HG02623 (cell line): ENCODE measurements around the gene ACOXL.

ENCODE experiments used
- ATAC-seq: cut with Tn5 transposase; IDR thresholded peaks from one replicate; pipeline ENCODE4 v1.9.1; 2021; ENCODE audit warnings: moderate library complexity; ENCODE audit not compliant: unreplicated experiment

The ACOXL gene

DNA sequence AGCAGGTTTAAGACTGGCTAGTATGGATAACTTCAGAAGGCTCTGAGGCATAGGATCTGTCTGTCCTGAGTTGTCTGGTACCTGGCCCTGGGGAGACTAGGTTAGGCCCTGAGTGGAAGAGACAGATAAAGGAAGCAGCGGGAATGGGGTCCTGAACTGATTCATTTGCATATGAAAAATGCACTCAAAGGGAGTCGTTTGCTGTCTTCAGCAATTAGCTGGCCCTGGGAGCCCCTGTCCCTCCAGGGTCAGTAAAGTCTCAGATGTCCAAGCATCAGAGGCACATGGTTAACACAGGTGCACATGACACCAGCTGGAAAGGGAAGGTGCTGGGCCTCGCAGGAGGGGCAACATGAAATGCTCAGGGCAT, 172.4 kb downstream of the ACOXL start:
- no peak for ATAC-seq

DNA sequence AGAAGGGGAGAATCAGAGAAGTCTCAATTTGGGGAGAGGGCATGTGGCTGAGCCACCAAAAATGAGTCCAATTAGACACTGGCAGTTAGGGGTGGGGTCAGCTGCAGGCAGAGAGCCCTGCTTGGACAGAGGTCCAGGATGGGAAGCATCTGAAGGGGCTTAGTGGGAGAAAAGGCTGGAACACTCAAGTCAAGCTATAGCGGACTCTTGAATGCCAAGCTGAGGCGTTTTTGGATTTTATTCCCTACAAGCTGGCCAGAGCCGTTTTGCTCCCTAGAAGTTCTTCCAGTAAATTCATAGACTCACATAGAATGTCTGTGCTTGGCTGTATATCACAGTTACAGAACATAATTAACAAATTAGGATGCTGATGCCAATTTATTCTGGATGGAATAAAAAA, 172.8 kb downstream of the ACOXL start:
- no peak for ATAC-seq

DNA sequence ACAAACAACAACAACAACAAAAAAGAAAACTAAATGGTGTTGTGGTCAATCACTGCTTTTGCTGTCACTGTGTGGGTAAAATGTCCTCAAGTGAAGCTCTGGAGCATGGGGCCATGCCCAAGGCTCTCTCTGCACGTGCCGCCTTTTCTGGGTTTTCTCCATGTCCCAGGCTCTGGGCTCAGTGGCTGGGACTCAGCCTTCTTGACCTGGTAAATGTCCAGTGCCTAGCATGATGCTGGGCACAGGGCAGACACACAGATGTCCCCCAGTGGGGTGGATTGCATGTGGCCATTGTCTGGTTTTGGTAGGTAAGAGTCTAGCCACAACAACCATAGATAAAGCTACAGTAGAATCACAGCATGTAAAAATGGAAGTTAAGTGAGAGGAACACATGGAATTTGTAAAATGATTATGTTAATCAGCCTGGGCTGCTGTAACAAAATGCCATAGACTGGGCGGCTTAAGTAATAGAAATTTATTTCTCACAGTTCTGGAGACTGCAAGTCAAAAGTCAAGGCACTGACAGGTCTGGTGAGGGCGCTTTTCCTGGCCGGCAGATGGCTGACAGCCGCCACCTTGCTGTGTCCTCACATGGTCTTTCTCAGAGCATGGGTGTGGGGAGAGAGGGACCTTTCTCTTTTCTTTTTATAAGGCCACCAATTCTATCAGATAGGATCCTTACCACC, 174.4 kb downstream of the ACOXL start:
- no peak for ATAC-seq

DNA sequence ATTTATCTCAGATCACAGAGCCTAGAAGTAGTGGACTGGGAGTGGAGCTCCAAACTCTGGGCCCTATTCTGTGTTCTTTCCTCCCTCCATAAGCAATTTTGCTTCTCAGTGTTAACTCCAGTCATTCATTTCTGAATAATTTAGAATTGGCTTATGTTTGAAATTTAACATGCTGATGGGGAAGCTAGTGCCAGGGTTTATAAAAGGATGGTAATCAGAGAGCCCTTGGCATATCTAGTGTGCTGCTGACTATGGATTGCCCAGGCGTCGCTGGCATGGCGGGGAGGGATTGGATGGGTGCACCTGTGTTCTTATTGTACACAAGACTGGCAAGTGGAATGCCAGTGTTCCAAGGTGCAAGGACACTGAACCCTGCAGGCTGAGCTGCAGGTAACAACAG, 177.1 kb downstream of the ACOXL start:
- ATAC-seq, result no peak

DNA sequence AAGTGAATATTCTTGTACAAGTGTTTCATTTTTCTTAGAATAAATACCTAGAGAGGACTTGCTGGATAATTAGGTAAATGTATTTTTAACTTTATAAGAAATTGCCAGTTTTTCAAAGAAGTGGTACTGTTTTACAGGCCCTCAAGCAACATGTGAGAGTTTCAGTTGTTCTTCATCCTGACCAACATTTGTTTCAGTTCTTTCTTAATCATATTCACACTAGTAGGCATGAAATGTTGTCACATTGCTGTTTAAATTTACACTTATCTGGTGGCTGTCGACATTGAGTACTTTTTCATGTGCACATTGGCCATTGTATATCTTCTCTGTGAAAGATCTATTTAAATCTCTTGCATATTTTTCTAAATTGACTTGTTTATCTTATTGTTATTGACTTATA, 178.1 kb downstream of the ACOXL start:
- ATAC-seq, result no peak

DNA sequence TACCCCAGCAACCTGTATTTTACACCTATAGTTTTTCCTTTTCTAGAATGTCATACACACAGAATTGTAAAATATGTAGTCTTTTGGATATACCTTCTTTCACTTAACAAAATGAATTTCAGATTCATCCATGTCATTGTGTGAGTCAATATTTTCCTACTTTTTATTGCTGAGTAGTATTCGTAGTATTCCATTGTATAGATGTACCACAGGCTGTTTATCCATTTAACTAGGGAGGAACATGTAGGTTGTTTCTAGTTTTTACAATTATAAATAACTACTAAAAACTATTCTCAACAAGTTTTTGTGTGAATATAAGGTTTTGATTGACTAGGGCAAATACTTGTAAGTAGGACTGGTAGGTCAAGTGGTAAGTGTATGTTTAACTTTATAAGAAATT, 187.4 kb downstream of the ACOXL start:
- ATAC-seq, result no peak

DNA sequence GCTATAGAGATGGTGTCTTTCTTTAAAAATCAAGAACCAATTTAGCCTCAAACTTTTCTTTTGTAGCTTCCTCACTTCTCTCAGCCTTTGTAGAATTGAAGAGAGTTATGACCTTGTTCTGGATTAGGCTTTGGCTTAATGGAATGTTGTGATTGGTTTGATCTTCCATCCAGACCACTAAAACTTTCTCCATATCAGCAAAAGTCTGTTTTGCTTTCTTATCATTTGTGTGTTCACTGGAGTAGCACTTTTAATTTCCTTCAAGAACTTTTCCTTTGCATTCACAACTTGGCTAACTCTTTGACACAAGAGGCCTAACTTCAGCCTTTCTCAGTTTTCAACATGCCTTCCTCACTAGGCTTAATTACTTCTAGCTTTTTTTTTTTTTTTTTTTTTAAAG, 193.1 kb downstream of the ACOXL start:
- no peak for ATAC-seq

DNA sequence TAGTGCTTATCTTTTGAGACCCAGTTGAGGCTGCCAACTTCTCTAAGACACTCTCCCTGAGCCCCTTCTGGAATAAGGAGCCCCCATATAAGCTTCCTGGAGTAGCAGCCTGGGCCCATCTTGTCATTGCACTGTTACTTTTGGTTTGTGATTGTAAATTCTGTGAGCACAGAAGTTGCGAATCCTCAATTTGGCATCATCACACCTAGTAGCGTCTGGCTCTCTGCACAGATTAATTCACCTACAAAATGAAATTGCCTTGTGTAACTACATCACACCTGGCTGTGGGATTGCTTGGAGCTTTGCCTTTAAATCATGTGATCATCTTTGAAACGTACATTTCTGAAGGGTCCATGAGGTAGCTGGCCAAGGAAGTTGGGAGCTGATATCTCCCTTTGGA, 195.2 kb downstream of the ACOXL start:
- ATAC-seq, result no peak

DNA sequence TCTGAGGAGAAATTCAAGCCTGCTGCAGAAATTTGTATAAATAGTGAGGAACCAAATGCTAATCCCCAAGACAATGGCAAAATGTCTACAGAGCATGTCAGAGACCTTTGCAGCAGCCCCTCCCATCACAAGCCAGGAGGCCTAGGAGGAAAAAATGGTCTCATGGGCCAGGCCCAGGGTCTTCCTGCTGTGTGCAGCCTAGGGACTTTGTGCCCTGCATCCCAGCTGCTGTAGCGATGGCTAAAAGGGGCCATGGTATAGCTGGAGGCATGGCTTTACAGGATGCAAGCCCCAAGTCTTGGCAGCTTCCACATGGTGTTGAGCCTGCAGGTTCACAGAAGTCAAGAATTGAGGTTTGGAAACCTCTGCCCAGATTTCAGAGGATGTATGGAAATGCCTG, 197.2 kb downstream of the ACOXL start:
- no peak for ATAC-seq

DNA sequence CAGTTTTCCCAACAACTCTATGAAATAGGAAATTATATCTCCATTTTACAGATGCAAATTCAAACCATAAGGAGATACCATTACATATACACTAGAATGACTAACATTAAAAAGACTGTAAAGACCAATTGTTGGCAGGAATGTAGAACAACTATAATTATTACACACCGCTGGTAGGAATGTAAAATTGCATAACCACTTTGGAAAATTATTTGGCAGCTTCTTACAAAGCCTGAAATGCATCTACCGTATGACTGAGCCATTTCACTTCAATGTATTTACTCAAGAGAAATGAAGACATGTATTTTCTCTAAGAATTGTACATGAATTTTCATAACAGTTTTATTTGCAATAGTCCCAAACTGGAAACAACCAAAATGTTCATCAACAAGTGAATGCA, 199.3 kb downstream of the ACOXL start:
- no peak for ATAC-seq

DNA sequence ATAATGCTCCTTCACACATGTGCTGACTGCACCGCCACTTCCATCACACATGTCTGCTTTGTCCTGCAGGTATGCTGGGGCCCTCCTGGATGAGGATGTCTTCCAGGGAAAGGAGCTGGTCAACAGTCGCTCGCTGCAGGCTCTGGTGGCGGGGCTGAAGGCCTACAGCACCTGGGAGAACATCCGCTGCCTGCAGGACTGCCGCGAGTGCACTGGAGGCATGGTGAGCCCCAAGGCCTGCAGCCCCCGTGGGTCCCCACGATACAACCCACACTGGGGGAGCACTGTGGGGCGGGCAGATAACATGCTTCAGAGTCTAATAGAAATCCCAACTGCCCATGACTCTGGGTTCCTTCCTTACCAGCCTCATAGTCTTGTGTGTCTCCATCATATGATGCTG, 201.0 kb downstream of the ACOXL start:
- no peak for ATAC-seq

DNA sequence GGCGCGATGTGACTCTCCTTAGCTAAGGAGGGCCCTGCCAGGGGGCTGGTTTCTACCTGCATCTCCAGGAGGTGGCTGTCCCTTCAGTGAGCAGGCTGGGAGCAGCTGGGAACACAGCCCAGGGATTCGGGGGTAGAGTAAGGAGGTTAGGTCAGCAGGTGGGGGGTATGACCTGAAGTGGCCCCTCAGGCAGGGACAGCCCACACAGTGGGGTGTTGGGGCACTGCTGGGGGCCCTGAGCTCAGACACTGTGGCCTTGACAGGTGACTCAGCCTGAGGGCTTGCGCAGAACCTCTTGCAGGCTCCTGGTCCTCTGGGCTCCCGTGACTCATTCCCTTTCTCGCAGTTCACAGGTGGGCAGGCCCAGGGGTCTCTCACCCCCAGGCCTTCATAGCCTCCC, 202.6 kb downstream of the ACOXL start:
- no peak for ATAC-seq

DNA sequence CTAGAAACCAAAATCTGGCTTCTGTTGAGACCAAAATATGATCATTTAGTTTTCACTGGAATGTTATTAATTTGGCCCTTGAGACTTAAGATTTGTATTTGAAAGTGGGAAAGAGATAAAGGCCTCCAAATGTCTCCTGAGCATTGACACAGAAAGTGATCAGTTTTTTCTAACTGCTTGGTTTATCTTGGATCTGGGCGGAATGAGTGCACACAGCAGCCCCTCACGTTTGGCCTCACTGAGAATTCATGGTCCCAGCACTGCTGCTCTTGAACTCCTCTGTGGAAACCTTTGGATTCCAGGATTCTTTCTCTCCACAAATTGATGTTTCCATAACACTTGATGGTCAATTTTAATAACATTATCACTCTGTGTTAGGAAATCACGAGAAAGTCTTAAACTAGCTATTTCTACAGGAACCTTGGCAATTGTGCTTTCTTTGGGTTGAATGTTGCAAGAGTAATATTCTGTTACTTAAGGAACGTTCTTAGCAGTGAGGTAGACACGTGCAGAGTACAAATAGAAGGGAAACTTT, 208.1 kb downstream of the ACOXL start:
- no peak for ATAC-seq

DNA sequence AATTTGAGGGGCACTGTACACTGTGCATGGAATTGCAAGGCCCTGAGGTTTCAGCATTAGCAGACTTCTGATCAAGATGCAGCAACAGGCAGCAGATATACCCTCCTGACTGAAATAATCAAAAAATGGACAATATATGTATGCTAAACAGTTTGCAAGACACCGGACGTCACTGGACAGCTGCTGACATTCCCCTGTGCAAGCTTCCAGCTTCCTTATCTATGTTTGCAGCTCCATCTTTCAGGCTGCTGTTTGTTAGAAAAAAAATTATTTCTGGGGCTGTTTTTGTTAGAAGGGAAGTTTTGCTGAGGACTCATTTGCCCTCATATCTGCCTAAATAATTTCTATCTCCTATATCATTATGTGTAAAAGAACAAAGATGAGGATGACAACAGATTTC, 208.9 kb downstream of the ACOXL start:
- ATAC-seq, result no peak

DNA sequence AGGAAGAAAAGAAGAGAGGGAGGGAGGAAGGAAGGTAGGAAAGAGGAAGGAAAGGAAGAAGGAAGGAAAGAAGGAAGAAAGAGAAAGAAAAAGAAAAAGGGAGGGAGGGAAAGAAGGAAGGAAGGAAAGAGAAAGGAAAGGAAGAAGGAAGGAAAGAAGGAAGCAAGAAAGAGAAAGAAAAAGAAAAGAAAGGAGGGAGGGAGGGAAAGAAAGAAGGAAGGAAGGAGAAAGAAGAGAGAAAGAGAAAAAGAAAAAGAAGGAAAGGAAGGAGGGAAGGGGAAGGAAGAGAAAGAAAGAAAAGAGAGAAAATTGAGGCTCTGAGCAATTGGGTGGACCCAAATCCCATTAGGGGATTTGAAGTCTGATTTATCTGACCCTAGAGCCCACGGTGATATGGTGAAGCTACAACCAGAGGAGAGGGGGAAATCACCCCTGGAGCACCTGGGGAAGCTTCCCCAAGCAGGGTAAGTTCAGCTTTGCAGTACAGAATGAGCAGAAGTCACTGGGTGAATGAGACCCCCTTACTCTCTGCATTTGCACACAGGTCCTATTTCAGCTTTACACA, 210.8 kb downstream of the ACOXL start:
- ATAC-seq, result no peak

DNA sequence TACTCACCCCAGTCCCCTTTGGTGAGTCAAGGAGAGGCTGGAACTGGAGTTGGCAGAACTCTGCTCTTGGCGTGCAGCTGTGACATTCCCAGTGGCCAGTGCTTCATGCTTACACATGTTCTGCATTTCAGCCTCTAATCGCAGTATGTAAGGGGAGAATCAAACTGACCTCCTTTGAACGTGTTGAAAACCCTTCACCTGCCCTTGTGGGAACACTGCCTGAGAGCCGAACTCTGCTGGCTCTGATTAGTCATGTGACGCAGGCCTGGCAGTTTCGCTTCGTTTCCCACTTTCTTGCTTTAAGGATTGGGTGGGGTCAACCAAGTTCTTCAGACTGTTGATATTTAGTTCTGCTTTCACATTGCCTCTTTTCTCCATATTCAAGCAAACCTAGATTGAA, 214.5 kb downstream of the ACOXL start:
- no peak for ATAC-seq

DNA sequence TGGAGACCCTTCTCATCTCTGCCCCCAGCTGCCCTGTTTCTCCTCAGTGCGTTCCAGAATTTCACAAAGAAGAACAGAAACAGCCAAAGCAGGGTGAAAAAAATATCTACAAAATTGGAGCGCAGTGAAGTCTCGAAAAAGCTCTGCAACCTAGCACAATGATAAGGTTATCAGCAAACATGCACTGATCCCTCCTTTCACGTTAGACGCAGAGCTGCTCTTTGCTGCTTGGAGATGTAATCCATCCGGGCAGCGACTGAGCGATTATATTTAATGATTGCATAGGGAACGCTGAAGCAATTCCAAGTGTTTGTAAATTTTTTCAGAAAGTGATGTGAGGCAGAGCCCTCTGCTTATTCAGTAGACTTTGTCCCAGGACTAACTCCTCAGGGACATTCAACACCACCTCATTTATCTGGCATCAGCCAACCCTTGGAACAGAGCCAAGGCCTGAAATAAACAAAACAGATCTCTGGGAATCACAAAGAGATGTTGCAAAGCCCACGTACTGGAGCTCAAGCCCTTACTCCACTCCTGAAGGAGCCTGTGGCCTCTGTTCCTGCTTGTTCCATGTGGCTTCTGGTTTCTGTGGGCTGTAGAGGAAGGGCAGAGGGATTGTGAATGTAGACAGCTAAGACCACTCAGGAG, 215.8 kb downstream of the ACOXL start:
- no peak for ATAC-seq

DNA sequence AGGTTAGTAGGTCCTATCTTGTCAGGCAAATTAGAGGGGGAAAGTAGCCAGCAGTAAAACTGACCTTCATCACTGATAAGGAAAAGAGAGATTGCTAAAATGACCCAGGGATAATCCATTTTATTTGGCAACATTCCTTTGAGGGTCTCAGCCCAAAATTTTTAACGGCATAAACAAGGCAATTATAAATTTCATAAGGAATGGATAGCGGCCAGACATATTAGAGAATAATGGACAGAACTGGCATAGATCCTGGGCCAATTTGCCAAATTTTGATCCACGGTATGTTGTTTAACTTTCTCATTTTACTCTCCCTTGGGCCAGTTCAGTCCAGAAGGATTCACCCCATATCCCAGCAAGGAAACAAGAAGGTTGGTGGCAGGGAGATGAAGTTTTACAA, 217.9 kb downstream of the ACOXL start:
- no peak for ATAC-seq

DNA sequence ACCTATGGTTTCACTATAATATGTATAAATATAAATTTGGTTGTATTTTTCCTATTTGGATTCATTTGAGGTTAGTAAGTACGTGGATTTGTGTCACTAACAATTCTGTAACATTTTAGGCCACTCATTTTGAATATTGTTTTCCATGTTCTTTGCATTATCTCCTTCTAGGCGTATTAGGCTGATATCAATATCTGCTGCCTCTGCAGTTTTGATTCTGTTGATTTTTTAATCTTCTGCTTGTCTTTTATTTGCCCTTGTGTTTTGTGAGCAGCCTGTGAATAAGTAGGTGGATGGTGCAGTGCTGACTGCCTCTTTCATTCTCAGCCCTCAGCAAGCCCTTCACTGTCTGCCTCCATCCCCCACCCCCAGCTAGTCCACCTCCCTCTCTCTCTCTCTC, 222.7 kb downstream of the ACOXL start:
- ATAC-seq, result no peak

DNA sequence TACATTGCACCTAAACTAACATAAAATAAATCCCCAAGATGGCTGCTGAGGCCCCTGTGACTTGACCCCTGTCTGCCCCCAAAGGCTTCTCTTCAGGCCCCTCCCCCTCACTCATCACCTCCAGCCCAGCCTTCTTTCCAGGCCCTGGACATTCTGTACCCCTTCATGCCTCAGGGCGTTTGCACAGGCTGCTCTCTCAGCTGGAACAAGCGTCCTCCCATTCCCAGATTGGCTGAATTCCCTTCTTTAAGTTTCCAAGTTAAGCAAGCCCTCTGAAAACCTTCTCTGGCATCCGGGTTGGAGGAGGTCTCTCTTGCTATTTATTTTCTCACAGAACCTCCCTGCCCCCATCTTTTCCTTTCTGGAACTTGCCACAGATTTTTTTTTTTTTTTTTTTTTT, 223.2 kb downstream of the ACOXL start:
- no peak for ATAC-seq

DNA sequence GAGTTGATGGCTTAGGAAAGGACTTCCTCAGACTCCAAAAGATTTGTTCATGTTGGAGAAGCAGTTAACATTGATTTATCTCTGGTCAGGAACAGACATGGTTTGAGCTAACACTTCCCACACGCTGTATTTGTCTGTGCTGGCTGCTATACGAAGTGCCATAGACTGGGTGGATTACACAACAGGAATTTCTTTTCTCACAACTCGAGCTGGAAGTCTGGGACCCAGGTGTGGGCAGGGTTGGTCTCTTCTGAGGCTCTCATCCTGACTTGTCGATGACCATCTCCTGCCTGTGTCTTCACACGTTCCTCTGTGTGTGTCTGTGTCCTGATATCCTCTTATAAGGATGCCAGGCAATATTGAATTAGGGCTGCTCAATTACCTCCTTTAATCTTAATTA, 224.9 kb downstream of the ACOXL start:
- ATAC-seq, result no peak

DNA sequence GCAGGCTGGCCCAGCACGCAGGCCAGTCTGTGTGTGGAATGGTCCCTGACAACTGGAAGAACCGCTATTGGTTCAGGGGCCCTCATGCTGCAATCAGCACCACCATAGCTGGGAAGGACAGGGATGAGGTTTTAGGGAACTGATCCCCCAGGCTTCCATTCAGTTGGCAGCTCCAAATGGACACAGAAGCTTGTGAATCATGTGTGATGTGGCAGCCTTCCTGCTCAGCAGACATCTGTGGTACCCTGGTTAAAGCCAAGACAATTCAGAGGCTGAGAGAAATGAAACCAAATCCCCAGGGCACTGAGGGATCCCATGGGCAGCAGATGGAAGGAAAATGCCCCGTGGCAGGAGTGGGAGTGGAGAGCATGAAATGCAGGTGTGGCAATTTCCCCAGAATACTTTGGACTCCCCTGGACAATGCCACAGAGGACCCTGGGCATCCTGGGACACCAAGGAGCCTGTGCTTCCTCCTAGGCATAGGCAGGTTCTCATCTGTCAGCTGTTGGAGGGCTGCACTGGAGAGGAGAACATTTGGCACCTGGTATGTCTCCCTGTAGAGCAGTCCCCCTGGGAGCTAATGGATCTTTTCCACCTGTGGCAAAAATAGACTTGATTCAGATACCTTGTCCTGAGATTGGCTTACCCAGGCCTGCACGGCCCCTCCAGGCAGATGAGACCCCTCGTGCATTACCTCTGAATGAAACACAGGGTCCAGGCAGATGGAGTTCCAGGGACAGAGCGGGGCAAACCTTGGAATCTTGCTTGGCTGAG, 226.2 kb downstream of the ACOXL start:
- no peak for ATAC-seq
